Urothelium cell line (cell line): Measurements from ENCODE around the gene YJU2.

ENCODE experiments used
- DNase-seq: peaks from one replicate; pipeline ENCODE4 v3.0.0; 2011; ENCODE audit warnings: low spot score, mixed read lengths
- FAIRE-seq: peaks from 2 replicates; lab custom pipeline; 2011; peaks lifted over from hg19 to GRCh38; lab: Jason Lieb, UNC

YJU2 gene

GRCh38 chr19:4295972-4296771, 49.3 kb downstream of the YJU2 start:
- FAIRE-seq (no peak), DNase-seq (no peak)

GRCh38 chr19:4297901-4298809, 51.3 kb downstream of the YJU2 start:
- no peak for DNase-seq
- no peak for FAIRE-seq

- DNase-seq (no peak), FAIRE-seq (no peak)
Observed at GRCh38 chr19:4298810-4299550, 52.1 kb downstream of the YJU2 start.

DNA sequence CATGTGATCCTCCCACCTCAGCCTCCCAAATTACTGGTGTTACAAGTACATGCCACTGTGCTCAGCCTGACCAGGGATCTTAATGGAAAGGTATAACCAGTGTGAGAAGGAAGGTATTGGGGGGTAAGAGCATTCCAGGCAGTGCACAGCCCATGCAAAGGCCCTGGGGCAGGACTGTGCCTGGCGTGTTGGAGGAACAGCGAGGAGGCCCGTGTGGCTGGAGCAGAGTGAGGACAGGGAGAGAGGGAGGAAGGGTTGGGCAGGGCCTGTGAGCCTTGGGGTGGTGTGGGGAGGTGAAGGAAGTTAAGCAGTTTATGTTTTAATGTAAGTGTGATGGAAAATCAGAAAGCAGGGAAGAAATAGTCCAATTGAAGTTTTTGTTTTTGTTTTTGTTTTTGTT, 53.7 kb downstream of the YJU2 start:
- FAIRE-seq, result no peak

DNA sequence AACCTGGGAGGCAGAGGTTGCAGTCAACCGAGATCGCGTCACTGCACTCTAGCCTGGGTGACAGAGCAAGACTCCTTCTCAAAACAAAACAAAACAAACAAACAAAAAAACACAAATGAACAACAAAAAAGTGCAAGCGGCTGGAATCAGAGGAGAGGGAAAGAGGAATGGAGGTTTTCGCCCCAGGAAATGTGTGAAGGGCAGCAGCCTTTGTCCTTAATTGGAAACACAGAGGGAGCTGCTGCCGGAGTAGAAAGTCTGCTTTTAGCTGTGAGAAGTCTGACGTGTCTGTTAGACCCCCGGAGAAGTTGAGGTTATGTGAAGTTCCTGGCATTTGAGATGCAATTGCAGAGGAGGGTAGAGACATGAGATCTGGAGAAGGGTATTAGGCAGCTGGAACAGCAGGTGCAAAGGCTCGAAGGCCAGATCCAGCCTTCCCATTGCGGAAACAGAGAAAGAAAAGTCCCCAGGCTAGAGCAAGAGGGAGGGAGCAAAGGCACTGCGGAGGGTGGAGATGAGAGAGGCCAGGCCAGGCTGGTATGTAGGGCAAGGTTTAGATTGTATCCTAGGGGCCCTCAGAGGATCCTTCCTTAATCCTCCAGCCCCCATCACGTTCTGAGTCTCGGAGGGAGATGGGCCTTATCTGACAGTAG, 54.8 kb downstream of the YJU2 start:
- DNase-seq (no peak), FAIRE-seq (no peak)

More for the DNA sequence above, 53.7 kb downstream of the YJU2 start:
- no peak for DNase-seq

DNA sequence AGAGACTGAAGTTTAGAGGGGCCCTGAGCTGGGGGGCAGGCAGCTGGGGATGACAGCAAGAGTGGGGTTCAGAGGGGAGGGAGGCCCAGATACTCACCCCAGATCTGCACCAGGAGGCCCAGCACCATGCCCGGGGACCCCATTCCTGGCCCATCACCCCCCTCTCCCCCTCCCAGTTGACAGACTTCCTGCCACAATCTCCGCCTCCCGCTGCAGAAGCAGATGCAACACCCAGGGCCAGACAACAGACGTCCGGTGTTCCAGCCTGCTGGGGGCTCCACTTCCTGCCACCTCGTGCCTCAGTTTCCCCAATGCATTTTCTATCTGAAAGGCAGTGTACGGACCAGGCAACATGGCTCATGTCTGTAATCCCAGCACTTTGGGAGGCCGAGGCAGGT, 55.4 kb downstream of the YJU2 start, which contains the start of gene TMIGD2:
TSS of gene TMIGD2 (minus strand) at position 147 of the 398 bp plus-strand sequence. CDS start at position 143, 4 bp downstream.
- FAIRE-seq (no peak), DNase-seq (no peak)

DNA sequence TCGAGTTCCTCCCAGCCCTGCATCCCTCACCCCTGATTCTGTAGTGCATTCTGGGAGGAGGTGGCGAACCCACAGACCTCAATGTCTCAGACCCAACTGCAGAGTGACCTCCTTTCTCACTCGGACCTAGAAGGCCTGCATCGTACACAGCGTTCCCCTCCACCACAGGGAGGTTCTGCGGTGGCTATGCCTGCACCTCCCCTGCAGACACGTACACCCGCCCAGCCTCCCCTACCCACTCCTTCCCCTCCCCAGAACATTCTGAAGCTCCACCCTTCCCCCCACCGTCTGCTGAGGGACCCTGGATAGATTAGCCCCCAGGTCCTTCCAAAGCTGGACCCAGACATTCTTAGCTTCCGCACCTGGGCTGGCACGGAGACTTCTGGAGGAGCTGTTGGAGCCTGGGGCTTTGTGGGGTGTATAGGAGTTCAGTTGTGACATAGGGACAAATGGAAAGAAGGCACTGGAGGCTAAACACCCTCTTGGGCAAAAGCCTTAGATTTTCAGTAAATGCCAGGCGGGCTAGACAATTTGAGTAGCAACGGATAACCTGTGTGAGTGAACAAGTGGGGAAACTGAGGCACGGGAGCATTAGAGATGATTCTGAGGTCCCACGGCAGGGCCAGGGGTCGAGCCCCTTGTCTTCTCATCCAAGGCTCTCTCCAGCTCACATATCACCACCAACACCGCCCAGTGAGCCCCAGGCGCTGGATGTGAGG, 57.1 kb downstream of the YJU2 start:
- DNase-seq, result no peak
- FAIRE-seq, result no peak

DNA sequence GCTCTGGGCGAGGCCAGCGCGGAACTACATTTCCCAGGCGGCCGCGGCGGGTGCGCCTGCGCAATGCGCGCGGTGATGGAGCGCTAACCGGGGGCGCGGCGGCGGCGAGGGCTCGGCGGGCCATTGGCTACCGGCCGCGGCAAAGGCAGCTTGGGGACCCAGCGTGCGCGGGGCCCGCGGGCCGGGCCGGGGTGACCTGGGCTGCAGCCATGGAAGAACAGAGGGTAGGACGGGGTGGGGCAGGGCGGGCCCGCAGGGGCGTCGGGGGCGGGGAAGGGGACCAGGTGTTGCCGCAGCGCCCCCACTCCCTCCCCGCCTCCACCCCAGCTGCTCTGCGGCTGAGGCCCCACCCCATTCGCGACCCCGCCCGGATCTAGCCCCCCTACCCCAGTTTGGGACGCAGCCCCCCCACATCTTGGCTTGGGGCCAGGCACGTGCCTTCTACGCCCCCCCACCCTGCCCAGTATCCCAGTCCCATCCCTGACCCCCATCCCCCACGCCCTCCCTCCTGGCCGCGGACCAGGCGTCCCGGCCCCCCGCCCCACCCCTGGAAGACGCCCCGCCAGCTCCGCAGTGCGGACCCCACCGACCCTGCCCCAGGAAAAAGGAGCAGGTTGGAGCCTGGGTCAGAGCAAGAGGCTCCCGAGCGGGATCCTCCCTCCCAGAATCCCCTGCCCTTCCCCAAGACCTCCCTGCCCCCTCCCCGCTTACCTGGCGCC, 57.8 kb downstream of the YJU2 start, which contains the start of gene FSD1:
TSS of gene FSD1 (plus strand) at position 61 of the 719 bp plus-strand sequence. CDS start at position 210, 149 bp downstream.
- peak; percentile 92 for DNase-seq

GRCh38 chr19:4305257-4305612, 58.4 kb downstream of the YJU2 start:
- DNase-seq, result no peak
- FAIRE-seq, result no peak

More for the DNA sequence above, 57.8 kb downstream of the YJU2 start, which contains the start of gene FSD1:
- no peak for FAIRE-seq

- FAIRE-seq, result no peak
Observed at GRCh38 chr19:4305659-4306058, 58.8 kb downstream of the YJU2 start.

DNA sequence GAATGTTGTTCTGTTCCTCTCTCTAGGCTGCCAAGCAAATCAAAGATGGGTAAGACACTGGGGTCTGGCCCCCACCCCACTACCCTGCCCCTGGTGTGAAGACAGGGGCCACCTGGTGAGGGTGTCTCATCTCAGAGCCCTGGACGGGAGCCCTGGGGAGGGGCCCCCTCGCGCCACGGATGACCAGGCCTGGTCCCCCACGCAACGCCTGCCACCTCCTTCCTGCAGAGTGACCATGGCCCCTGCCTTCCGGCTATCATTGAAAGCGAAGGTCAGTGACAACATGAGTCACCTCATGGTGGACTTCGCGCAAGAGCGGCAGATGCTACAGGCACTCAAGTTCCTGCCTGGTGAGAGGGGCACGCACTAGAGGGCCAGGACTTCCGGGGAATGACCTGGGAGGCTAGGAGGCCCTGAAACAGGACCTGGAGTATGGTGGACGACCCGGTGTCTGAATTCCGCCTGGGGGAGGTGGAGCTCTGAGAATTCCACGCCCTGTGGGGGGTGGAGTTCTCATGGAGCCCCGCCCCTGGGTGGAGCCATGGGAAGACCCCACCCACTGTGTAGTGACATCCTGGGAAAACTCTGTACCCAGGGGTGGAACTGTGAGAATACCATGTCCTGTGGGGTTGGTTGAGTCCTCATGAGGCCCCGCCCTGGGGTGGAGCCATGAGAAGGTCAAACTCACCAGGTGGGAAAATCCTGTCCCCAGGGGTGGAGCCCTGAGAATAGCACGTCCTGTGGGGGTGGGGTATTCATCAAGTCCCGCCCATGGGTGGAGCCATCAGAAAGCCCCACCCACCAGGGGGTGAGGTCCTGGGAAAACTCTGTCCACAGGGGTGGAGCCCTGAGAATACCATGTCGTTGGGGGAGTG, 63.6 kb downstream of the YJU2 start:
- no peak for FAIRE-seq
- DNase-seq, result no peak

More at GRCh38 chr19:4305659-4306058, 58.8 kb downstream of the YJU2 start:
- DNase-seq, result no peak

GRCh38 chr19:4313847-4314490, 67.1 kb downstream of the YJU2 start:
- FAIRE-seq (no peak), DNase-seq (no peak)

GRCh38 chr19:4316956-4317355, 70.1 kb downstream of the YJU2 start:
- FAIRE-seq, result no peak
- DNase-seq, result no peak

- DNase-seq (no peak), FAIRE-seq (no peak)
Observed at GRCh38 chr19:4318460-4318859, 71.6 kb downstream of the YJU2 start.
